HG02884 (cell line): ENCODE measurements around the gene FBXL16.

ENCODE experiments used
- ATAC-seq: cut with Tn5 transposase; IDR thresholded peaks from one replicate; pipeline ENCODE4 v1.9.1; 2021; ENCODE audit warnings: mild to moderate bottlenecking, moderate library complexity; ENCODE audit not compliant: unreplicated experiment

FBXL16 gene

GRCh38 chr16:735982-736453 is 30.4 kb upstream of the FBXL16 start:
- no peak for ATAC-seq

DNA sequence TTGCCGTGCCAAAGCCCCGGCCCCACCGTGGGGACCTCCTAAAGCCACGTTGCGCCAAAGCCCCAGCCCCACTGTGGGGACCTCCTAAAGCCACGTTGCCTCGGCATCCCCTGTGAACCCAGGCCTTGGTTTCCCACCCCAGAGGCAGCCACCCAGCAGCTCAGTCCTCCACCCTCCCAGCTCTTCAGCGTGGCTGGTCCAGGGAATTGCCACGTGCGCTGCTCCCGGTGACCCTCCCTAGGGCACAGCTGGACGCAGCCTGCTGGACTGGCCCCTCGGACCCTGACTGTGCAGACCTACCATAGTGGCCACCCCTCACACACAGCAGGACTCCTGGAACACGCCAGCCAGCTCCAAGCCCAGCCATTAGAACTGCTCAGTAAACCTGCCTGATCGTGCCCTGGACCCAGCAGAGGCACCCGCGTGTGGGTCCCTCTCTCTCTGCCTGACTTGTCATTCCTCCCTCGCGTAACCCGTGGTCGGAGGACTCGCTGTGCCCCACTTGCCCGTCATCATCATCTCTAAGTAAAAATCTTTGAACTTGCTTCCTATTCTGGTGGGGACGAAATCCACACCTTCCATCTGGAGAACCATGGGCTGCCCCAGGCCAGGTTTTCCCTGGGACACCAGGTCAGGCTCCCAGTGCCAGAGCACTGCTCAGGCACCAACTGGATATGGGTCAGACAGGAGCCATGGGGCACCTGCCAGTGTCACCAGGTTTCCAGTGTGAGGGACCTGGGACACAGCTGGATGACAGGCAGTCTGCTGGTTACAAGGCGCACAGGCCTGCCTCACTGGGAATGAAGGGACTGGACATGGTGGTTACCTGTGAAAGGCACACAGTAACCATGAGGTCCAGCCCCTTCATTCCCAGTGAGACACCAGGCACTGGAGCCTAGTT is 29.6 kb upstream of the FBXL16 start:
- ATAC-seq, result no peak

- no peak for ATAC-seq
Measured at GRCh38 chr16:734208-734980, 28.8 kb upstream of the FBXL16 start.

DNA sequence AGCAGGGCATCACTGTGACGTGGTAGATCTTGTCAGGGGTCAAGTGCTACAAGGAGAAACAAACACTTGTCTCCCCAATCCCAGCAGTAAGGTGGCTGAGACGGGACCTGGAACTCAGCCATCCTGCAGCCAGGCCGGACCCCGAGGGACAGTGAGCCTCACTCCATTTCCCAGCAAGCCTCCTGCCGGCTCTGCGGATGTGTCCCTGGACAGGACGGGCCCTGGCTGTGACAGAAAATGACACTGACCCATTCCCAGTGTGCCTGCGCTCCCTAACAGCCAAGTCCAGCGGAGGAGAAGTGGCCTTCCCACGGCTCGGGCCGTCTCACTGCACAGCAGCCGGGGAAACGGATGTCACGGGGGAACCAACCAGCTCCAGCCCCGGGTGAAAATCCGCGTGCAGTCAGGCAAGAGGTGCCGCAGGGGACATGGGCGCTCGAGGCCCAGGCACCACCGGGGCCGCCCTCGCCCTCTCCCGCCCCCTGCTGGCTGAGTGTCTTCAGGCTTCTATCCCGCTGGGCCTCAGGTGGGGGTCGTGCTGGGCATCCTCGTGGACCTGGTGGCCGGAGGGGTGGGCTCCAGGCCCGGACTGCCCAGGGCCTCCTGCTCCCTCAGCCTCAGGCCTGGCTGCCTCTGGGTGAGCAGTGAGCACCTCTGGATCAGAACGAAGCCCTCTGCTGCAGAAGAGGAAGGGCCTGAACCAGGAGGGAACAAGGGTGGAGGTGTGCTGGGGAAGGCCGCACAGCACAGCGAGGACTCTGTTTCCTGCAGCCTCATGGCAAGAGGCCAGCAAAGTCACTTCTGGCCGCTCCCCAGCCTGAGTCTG is 28.0 kb upstream of the FBXL16 start:
- ATAC-seq, result no peak

DNA sequence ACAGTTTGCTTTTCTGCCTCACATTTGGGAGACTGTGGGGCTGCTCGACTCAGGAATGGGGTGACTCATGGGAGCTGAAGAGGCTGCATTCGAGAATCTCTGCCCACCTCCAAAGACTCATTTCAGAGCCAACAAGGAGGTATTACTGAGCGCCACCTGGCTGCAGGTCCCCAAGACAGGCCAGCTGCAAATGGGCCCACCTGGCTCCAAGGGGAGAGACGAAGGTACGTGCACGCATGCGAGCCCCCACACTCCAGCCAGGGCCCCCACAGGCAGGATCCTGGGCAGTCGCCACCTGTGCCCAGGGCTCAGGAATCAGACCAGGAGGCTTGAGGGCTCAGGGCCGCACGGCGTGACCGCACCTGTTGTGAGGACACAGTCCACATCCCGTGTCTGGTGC is 27.3 kb upstream of the FBXL16 start:
- no peak for ATAC-seq

- no peak for ATAC-seq
Measured at GRCh38 chr16:732332-732731, 26.7 kb upstream of the FBXL16 start.

GRCh38 chr16:730666-731509 is 25.3 kb upstream of the FBXL16 start:
- no peak for ATAC-seq

DNA sequence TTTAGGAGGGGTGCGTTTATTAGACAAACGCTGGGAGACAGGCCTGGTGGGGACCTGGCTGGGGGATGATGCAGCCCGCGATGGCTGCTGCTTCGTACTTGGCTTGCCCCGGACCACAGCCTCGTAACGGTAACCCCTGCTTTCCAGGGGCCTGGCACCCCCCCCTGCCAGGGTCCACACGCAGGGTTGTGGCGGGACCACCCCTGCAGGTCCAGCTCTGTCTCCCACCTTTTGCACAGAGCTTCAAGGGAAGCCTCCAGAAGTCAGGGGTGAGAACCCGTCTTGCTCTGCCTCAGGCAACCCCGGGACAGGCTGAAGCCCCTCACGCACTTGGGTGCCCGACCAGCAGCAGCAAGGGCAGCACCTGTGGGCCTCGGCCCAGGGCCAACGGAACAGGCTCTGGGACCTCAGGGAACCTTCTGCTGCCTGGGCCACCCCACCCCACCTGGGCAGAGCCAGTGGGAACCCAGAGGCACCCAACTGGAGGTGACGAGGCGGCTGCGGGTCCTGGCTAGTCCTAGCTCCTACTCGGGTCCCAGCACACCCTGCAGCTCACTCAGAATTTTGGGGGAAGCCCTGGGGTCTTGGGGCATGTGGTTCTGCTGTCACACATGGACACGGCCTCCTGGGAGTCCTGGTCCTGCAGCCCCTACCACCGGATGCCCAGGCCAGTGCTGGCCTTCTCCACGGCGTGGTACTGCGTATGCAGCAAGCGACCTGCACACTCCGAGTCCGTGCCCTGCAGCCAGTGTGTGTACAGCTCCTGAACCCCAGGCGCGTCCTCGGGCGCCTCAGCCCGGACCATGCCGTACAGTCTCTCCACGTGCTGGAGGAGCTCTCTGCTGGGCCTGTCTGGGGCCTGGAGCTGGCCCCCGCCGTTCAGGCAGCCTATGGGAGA is 24.4 kb upstream of the FBXL16 start:
- ATAC-seq, result no peak

DNA sequence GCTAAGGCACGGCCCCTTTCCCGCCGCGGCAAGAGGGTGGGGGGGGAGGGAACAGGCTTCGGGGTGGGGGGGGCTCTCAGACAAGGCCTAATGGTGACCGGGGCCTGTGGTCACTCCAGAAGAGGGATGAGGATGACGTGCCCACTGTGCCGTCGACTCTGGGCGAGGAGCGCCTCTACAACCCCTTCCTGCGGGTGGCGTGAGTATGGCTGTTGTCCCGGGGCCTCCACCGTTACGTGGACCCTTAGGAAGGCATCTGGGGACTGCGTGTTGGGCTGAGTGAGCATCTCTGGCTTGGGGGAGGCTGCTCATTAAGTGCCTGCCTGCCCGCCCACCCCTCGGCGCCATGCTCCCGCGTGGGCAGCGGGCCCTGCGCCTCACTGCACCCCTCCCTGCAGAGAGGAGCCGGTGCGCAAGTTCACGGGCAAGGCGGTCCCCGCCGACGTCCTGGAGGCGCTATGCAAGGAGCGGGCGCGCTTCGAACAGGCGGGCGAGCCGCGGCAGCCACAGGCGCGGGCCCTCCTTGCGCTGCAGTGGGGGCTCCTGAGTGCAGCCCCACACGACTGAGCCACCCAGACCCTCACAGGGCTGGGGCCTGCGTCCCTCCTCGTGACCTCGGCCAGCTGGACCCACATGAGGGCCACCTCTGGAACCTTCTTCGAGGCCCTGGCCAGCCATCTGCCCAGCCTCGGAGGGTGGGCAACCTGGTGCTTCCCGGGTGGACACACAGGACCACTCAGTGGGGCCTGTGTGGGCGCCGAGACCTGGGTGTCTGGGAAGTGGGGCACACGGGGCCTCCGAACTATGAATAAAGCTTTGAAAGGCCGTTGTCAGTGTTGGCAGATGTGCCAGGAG is 23.5 kb upstream of the FBXL16 start:
- no peak for ATAC-seq

DNA sequence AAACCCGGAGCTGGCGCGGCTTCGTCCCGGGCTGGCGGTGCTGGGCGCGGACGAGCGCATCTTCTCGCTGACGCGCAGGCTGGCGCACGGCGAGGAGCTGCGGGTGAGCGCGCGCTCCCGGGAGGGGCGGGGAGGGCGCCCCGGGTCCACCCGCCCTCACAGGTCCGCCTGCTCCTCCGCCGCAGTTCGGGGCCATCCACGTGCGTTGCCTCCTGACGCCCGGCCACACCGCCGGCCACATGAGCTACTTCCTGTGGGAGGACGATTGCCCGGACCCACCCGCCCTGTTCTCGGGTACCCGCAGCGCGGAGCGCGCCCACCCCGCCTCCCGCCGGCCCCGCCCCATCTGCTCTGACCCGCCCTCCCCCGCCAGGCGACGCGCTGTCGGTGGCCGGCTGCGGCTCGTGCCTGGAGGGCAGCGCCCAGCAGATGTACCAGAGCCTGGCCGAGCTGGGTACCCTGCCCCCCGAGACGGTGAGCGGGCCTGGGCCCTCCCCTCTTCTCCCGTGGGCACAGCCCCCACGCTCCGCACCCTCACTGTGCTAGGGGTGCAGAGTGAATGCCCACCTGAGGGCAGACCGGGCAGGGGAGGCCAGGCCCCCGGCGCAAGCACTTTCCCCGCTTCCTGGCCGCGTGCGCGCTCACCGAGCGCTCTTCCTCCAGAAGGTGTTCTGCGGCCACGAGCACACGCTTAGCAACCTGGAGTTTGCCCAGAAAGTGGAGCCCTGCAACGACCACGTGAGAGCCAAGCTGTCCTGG is 22.7 kb upstream of the FBXL16 start:
- no peak for ATAC-seq

- ATAC-seq, result no peak
Measured at GRCh38 chr16:727291-727977, 21.8 kb upstream of the FBXL16 start.

- ATAC-seq, result no peak
Measured at GRCh38 chr16:726438-727290, 21.1 kb upstream of the FBXL16 start, which contains the start of the genes CCDC78 and HAGHL. Gene CCDC78 (minus strand): TSS chr16:726443. CDS start chr16:726367, 76 bp downstream. Gene HAGHL (plus strand): TSS chr16:727106. CDS start chr16:727510, 404 bp downstream.

- ATAC-seq, result no peak
Measured at GRCh38 chr16:726188-726437, 20.5 kb upstream of the FBXL16 start.

GRCh38 chr16:725463-726187 is 20.0 kb upstream of the FBXL16 start:
- no peak for ATAC-seq

DNA sequence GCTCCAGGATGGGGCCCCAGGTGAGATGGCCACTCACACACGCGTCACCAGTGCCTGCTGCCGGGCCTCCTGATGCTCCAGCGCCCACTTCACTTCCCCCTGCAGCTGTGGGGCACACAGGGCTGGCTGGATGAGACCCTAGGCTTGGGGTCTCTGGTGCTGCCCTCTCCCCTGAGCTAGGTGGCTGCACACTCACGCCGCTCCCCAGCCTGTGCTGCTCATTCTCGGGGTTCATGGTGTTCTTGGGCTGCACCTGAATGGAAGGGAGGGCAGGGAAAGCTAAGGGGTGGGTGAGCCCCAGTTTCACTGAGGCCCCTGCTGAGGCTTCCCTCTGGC is 19.4 kb upstream of the FBXL16 start:
- ATAC-seq, result no peak
